ENCODE measurements around the gene WDR20.
"Not testable (repeated sequence)": the region's sequence is repeated elsewhere in the genome, so short reads cannot be mapped to it uniquely, and the experiment has no call there.

Gene WDR20

GRCh38 chr14:102135456-102135855 is 4.2 kb upstream of the WDR20 start:
- not testable (repeated sequence) for H3K9ac ChIP-seq (ENCODE audit: low read length); H3K4me1 ChIP-seq (ENCODE audit: control insufficient read depth, insufficient read depth, low read length); H3K27me3 ChIP-seq (ENCODE audit: control insufficient read depth, insufficient read depth, low read length); H3K9me3 ChIP-seq (ENCODE audit: control insufficient read depth, low read length); H3K36me3 ChIP-seq (ENCODE audit: control insufficient read depth, insufficient read depth, low read length); H3K4me3 ChIP-seq (ENCODE audit: low read length)

- Histone ChIP-seq H3K9ac (ENCODE audit: low read length) (peak overlapping the region; percentile 95), H3K4me1 (ENCODE audit: control insufficient read depth, insufficient read depth, low read length) (peaks cover 8% of the 10 kb centered on the region), H3K9me3 (ENCODE audit: control insufficient read depth, low read length) (no peaks in the 10 kb centered on the region), H3K4me3 (ENCODE audit: low read length) (peak overlapping the region; percentile 98), H3K27me3 (ENCODE audit: control insufficient read depth, insufficient read depth, low read length) (no peaks in the 10 kb centered on the region), H3K36me3 (ENCODE audit: control insufficient read depth, insufficient read depth, low read length) (no peaks in the 10 kb centered on the region)
These were observed 1.2 kb upstream of the WDR20 start for GRCh38 chr14:102138535-102138934.

GRCh38 chr14:102138961-102139285 is 774 bp upstream of the WDR20 start:
- Histone ChIP-seq H3K4me1 (ENCODE audit: control insufficient read depth, insufficient read depth, low read length) (peaks cover 8% of the 10 kb centered on the region), H3K27me3 (ENCODE audit: control insufficient read depth, insufficient read depth, low read length) (no peaks in the 10 kb centered on the region), H3K9ac (ENCODE audit: low read length) (peak overlapping the region; percentile 95), H3K9me3 (ENCODE audit: control insufficient read depth, low read length) (no peaks in the 10 kb centered on the region), H3K36me3 (ENCODE audit: control insufficient read depth, insufficient read depth, low read length) (no peaks in the 10 kb centered on the region), H3K4me3 (ENCODE audit: low read length) (peak overlapping the region; percentile 98)

GRCh38 chr14:102140027-102140749 is 491 bp downstream of the WDR20 start:
- Histone ChIP-seq H3K9ac (ENCODE audit: low read length) (peak overlapping the region; percentile 95), H3K36me3 (ENCODE audit: control insufficient read depth, insufficient read depth, low read length) (no peaks in the 10 kb centered on the region), H3K9me3 (ENCODE audit: control insufficient read depth, low read length) (no peaks in the 10 kb centered on the region), H3K4me3 (ENCODE audit: low read length) (peak overlapping the region; percentile 98), H3K4me1 (ENCODE audit: control insufficient read depth, insufficient read depth, low read length) (peaks cover 8% of the 10 kb centered on the region), H3K27me3 (ENCODE audit: control insufficient read depth, insufficient read depth, low read length) (no peaks in the 10 kb centered on the region)

- H3K9me3 ChIP-seq (ENCODE audit: control insufficient read depth, low read length): no peaks in the 10 kb centered on the region
- peaks cover 8% of the 10 kb centered on the region for H3K4me1 ChIP-seq (ENCODE audit: control insufficient read depth, insufficient read depth, low read length)
- H3K9ac ChIP-seq (ENCODE audit: low read length): peak overlapping the region; percentile 95
- peak overlapping the region; percentile 98 for H3K4me3 ChIP-seq (ENCODE audit: low read length)
- H3K36me3 ChIP-seq (ENCODE audit: control insufficient read depth, insufficient read depth, low read length): no peaks in the 10 kb centered on the region
- no peaks in the 10 kb centered on the region for H3K27me3 ChIP-seq (ENCODE audit: control insufficient read depth, insufficient read depth, low read length)
These were observed 1.1 kb downstream of the WDR20 start for GRCh38 chr14:102140750-102141145.

GRCh38 chr14:102141797-102142196 is 2.1 kb downstream of the WDR20 start:
- Histone ChIP-seq H3K9me3 (ENCODE audit: control insufficient read depth, low read length) (no peaks in the 10 kb centered on the region), H3K4me3 (ENCODE audit: low read length) (no peak overlapping the region), H3K9ac (ENCODE audit: low read length) (no peak overlapping the region), H3K4me1 (ENCODE audit: control insufficient read depth, insufficient read depth, low read length) (peaks cover 8% of the 10 kb centered on the region), H3K36me3 (ENCODE audit: control insufficient read depth, insufficient read depth, low read length) (no peaks in the 10 kb centered on the region), H3K27me3 (ENCODE audit: control insufficient read depth, insufficient read depth, low read length) (no peaks in the 10 kb centered on the region)

GRCh38 chr14:102144914-102145313 is 5.2 kb downstream of the WDR20 start:
- Histone ChIP-seq H3K4me3 (ENCODE audit: low read length) (no peak overlapping the region), H3K4me1 (ENCODE audit: control insufficient read depth, insufficient read depth, low read length) (no peaks in the 10 kb centered on the region), H3K27me3 (ENCODE audit: control insufficient read depth, insufficient read depth, low read length) (no peaks in the 10 kb centered on the region), H3K9me3 (ENCODE audit: control insufficient read depth, low read length) (no peaks in the 10 kb centered on the region), H3K9ac (ENCODE audit: low read length) (no peak overlapping the region), H3K36me3 (ENCODE audit: control insufficient read depth, insufficient read depth, low read length) (no peaks in the 10 kb centered on the region)

- no peak overlapping the region for H3K9ac ChIP-seq (ENCODE audit: low read length)
- H3K4me3 ChIP-seq (ENCODE audit: low read length): no peak overlapping the region
- no peaks in the 10 kb centered on the region for H3K27me3 ChIP-seq (ENCODE audit: control insufficient read depth, insufficient read depth, low read length)
- no peaks in the 10 kb centered on the region for H3K36me3 ChIP-seq (ENCODE audit: control insufficient read depth, insufficient read depth, low read length)
- H3K9me3 ChIP-seq (ENCODE audit: control insufficient read depth, low read length): no peaks in the 10 kb centered on the region
- no peaks in the 10 kb centered on the region for H3K4me1 ChIP-seq (ENCODE audit: control insufficient read depth, insufficient read depth, low read length)
These were observed 5.7 kb downstream of the WDR20 start for GRCh38 chr14:102145395-102145794.

- Histone ChIP-seq H3K9ac (ENCODE audit: low read length) (no peak overlapping the region), H3K27me3 (ENCODE audit: control insufficient read depth, insufficient read depth, low read length) (no peaks in the 10 kb centered on the region), H3K36me3 (ENCODE audit: control insufficient read depth, insufficient read depth, low read length) (no peaks in the 10 kb centered on the region), H3K9me3 (ENCODE audit: control insufficient read depth, low read length) (no peaks in the 10 kb centered on the region), H3K4me3 (ENCODE audit: low read length) (no peak overlapping the region), H3K4me1 (ENCODE audit: control insufficient read depth, insufficient read depth, low read length) (no peaks in the 10 kb centered on the region)
These were observed 6.7 kb downstream of the WDR20 start for GRCh38 chr14:102146423-102146822.

GRCh38 chr14:102150083-102150482 is 10.4 kb downstream of the WDR20 start:
- no peak overlapping the region for H3K9ac ChIP-seq (ENCODE audit: low read length)
- H3K9me3 ChIP-seq (ENCODE audit: control insufficient read depth, low read length): no peaks in the 10 kb centered on the region
- H3K4me1 ChIP-seq (ENCODE audit: control insufficient read depth, insufficient read depth, low read length): peaks cover 7% of the 10 kb centered on the region
- no peaks in the 10 kb centered on the region for H3K27me3 ChIP-seq (ENCODE audit: control insufficient read depth, insufficient read depth, low read length)
- no peaks in the 10 kb centered on the region for H3K36me3 ChIP-seq (ENCODE audit: control insufficient read depth, insufficient read depth, low read length)
- H3K4me3 ChIP-seq (ENCODE audit: low read length): no peak overlapping the region

- H3K36me3 ChIP-seq (ENCODE audit: control insufficient read depth, insufficient read depth, low read length): no peaks in the 10 kb centered on the region
- H3K4me1 ChIP-seq (ENCODE audit: control insufficient read depth, insufficient read depth, low read length): peaks cover 10% of the 10 kb centered on the region
- H3K4me3 ChIP-seq (ENCODE audit: low read length): no peak overlapping the region
- H3K9ac ChIP-seq (ENCODE audit: low read length): no peak overlapping the region
- no peaks in the 10 kb centered on the region for H3K9me3 ChIP-seq (ENCODE audit: control insufficient read depth, low read length)
- no peaks in the 10 kb centered on the region for H3K27me3 ChIP-seq (ENCODE audit: control insufficient read depth, insufficient read depth, low read length)
These were observed 11.0 kb downstream of the WDR20 start for GRCh38 chr14:102150744-102151143.

- H3K9ac ChIP-seq (ENCODE audit: low read length); H3K4me1 ChIP-seq (ENCODE audit: control insufficient read depth, insufficient read depth, low read length); H3K27me3 ChIP-seq (ENCODE audit: control insufficient read depth, insufficient read depth, low read length); H3K36me3 ChIP-seq (ENCODE audit: control insufficient read depth, insufficient read depth, low read length); H3K4me3 ChIP-seq (ENCODE audit: low read length); H3K9me3 ChIP-seq (ENCODE audit: control insufficient read depth, low read length): not testable (repeated sequence)
These were observed 11.7 kb downstream of the WDR20 start for GRCh38 chr14:102151411-102151810.

GRCh38 chr14:102154121-102154520 is 14.4 kb downstream of the WDR20 start:
- Histone ChIP-seq H3K4me1 (ENCODE audit: control insufficient read depth, insufficient read depth, low read length) (peaks cover 10% of the 10 kb centered on the region), H3K36me3 (ENCODE audit: control insufficient read depth, insufficient read depth, low read length) (no peaks in the 10 kb centered on the region), H3K9me3 (ENCODE audit: control insufficient read depth, low read length) (no peaks in the 10 kb centered on the region), H3K4me3 (ENCODE audit: low read length) (no peak overlapping the region), H3K27me3 (ENCODE audit: control insufficient read depth, insufficient read depth, low read length) (no peaks in the 10 kb centered on the region), H3K9ac (ENCODE audit: low read length) (no peak overlapping the region)

All from mucosa of stomach (tissue), 1 donor.